Kidney (tissue), 14 donors: Measurements from ENCODE around the gene TNS3. TPM values are rescaled to one million over a fixed set of nuclear protein-coding genes. Genes with fewer than 3 reads are reported as not detected.

ENCODE experiments used
- DNase-seq, 5 donors: peaks; one replicate each; pipeline ENCODE4 v3.0.0-alpha.2; 2013 to 2020
- FAIRE-seq: peaks from 2 replicates; lab custom pipeline; 2012; peaks lifted over from hg19 to GRCh38; lab: Jason Lieb, UNC
- H3K27ac ChIP-seq, 2 donors: one replicate each; pipeline ENCODE4 v1.7.0; 2013; ENCODE audit warnings: low read depth in 2 of 2, low read length in 2 of 2, inconsistent platforms in 1 of 2
- H3K27me3 ChIP-seq: one replicate; pipeline ENCODE4 v1.7.1; 2013; ENCODE audit warnings: low read length, inconsistent platforms; ENCODE audit not compliant: control insufficient read depth, insufficient read depth
- H3K36me3 ChIP-seq, 3 donors: one replicate each; pipeline versions ENCODE4 v1.7.0 to v1.7.1; 2013; ENCODE audit warnings: low read length in 3 of 3, control low read depth in 1 of 3, inconsistent platforms in 1 of 3; ENCODE audit not compliant: insufficient read depth in 3 of 3, control insufficient read depth in 2 of 3
- H3K4me1 ChIP-seq, 3 donors: one replicate each; pipeline versions ENCODE4 v1.7.0 to v1.7.1; 2013; ENCODE audit warnings: low read length in 3 of 3, inconsistent platforms in 1 of 3, low read depth in 1 of 3; ENCODE audit not compliant: control insufficient read depth in 2 of 3, insufficient read depth in 2 of 3
- H3K4me3 ChIP-seq, 3 donors: one replicate each; pipeline versions ENCODE4 v1.7.0 to v1.8.1; 2013; ENCODE audit warnings: low read length in 3 of 3, control low read depth in 1 of 3, inconsistent platforms in 1 of 3
- H3K9ac ChIP-seq, 3 donors: one replicate each; pipeline versions ENCODE4 v1.7.0 to v1.7.1; 2013; ENCODE audit warnings: low read length in 3 of 3, control low read depth in 1 of 3, inconsistent platforms in 1 of 3
- H3K9me3 ChIP-seq, 3 donors: one replicate each; pipeline versions ENCODE4 v1.7.0 to v1.7.1; 2013; ENCODE audit warnings: low read length in 3 of 3, control low read depth in 1 of 3, inconsistent platforms in 1 of 3; ENCODE audit not compliant: control insufficient read depth in 2 of 3, insufficient read depth in 1 of 3
- intact Hi-C: fragments of 100-400 bp; cut with DNase I; formaldehyde crosslinking; loops from one replicate; pipeline ENCODE4 v1.11.1; 2022
- polyA plus RNA-seq: library from polyadenylated mRNA; stranded (reverse); fragments of 350-450 nt; fragmentation: Illumina TruSeq; extraction: RNeasy Lipid Tissue Mini Kit (QIAGEN cat#74804); gene quantifications from one replicate; pipeline ENCODE4 v1.2.3, GENCODE V29; 2014; ENCODE audit warnings: low read depth, low replicate concordance; ENCODE audit not compliant: insufficient read depth
- total RNA-seq: library from RNA; stranded (reverse); fragmentation: NEBNext Ultra II Directional; extraction: Animal tissue kit (Norgen Biotek cat#: 25700); gene quantifications from one replicate; pipeline ENCODE4 v1.2.1, GENCODE V29; 2021
- TF ChIP-seq, protein P1 (sequence below): IDR thresholded peaks from 3 replicates; pipeline ENCODE4 v1.5.1; 2012; ENCODE audit warnings: mild to moderate bottlenecking, moderate library complexity, borderline replicate concordance; ENCODE audit not compliant: insufficient read depth; ENCODE audit errors: extremely low read depth
- donor health status: control.
- donor health status: control.
- donor health status: control.
- donor health status: control.
- donor health status: control.
- donor health status: DM: yes; HTN: yes; CAD: no.
- donor health status: Normal renal cell carcinoma (clear cell type).

TNS3 gene
- total and polyA plus RNA-seq, 2 donors from 2014 or later: 38.4 to 198 TPM

DNA sequence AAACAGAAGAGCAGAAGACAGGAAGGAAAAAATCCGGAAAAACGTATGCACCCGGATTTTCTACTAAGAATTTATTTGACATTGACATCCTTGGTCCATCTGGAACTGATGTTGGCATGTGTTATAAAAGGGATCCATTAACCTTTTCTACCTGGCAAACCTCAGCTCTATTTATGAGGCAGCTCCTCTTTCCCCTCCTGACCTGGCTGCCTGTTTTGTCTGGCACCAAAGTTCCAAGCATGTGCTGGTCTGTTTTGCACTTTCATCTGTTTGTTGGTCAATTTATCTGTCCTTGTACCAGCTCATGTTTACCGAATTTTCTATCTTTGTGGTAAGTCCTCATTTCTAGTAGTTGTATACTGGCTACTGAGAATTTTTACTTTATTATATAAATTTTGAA lies 258.0 kb downstream of the TNS3 start:
- TF ChIP-seq, protein P1, sequence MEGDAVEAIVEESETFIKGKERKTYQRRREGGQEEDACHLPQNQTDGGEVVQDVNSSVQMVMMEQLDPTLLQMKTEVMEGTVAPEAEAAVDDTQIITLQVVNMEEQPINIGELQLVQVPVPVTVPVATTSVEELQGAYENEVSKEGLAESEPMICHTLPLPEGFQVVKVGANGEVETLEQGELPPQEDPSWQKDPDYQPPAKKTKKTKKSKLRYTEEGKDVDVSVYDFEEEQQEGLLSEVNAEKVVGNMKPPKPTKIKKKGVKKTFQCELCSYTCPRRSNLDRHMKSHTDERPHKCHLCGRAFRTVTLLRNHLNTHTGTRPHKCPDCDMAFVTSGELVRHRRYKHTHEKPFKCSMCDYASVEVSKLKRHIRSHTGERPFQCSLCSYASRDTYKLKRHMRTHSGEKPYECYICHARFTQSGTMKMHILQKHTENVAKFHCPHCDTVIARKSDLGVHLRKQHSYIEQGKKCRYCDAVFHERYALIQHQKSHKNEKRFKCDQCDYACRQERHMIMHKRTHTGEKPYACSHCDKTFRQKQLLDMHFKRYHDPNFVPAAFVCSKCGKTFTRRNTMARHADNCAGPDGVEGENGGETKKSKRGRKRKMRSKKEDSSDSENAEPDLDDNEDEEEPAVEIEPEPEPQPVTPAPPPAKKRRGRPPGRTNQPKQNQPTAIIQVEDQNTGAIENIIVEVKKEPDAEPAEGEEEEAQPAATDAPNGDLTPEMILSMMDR: no peak
- intact Hi-C loops: no loop called here
- Histone ChIP-seq H3K27ac (no peak overlapping the region), H3K9me3 (no peaks in the 10 kb centered on the region), H3K27me3 (no peaks in the 10 kb centered on the region), H3K9ac (no peak overlapping the region), H3K4me1 (peaks cover 0 to 29% (median 23%) of the 10 kb centered on the region in 3 donors), H3K36me3 (peaks cover 3 to 18% (median 13%) of the 10 kb centered on the region in 3 donors), H3K4me3 (no peak overlapping the region)
- DNase-seq (no peak), FAIRE-seq (no peak)

DNA sequence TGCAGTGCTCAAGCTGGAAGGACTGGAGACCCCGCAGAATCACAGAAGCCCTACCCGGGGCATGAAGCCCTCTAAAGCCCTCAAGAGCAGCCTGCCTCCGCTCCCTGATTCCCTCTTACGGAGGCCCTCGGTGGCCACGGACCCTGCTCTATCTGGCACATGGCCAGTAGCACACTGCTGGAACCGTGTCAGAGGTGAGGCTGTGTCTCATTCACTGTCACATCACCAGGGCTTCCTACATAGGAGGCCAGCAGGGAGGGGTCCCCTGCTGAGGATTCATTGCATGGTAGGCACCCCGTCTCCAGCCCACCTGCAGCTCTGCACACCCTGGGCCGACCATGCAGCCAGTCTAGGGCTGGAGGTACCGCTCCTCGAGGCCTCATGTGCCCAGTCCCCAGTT lies 259.2 kb downstream of the TNS3 start:
- Histone ChIP-seq H3K4me1 (peaks cover 0 to 22% (median 19%) of the 10 kb centered on the region in 3 donors), H3K4me3 (no peak overlapping the region), H3K27ac (no peak overlapping the region), H3K9me3 (no peaks in the 10 kb centered on the region), H3K36me3 (peaks cover 3 to 24% (median 20%) of the 10 kb centered on the region in 3 donors), H3K27me3 (no peaks in the 10 kb centered on the region), H3K9ac (no peak overlapping the region)
- DNase-seq (no peak), FAIRE-seq (no peak)
- TF ChIP-seq, protein P1: no peak
- intact Hi-C loops: no loop called here

DNA sequence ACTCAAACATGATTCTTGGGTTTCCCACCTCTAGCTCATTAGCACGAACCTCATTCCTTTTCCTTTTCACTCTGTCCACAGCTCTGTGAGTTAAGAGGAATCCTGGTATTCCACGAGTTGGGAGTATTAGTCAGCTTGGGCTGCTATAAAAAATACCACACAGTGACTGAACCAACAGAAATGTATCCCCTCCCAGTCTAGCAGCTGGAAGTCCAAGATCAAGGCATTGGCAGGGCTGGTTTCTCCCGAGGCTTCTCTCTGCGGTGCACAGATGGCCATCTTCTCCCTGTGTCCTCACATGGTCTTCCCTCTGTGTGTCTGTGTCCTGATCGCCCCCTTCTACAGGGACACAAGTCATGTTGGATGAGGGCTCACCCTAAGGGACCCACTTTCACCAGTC lies 261.6 kb downstream of the TNS3 start:
- Histone ChIP-seq H3K27ac (no peak overlapping the region), H3K4me3 (no peak overlapping the region), H3K36me3 (peaks cover 3 to 24% (median 20%) of the 10 kb centered on the region in 3 donors), H3K4me1 (peaks cover 0 to 16% (median 11%) of the 10 kb centered on the region in 3 donors), H3K9me3 (no peaks in the 10 kb centered on the region), H3K27me3 (no peaks in the 10 kb centered on the region), H3K9ac (no peak overlapping the region)
- TF ChIP-seq, protein P1: no peak
- intact Hi-C loops: no loop called here
- DNase-seq (no peak), FAIRE-seq (no peak)
